Retinal pigment epithelial cell (primary cell): Measurements from ENCODE around the gene XPR1.
A peak's percentile ranks its signal among the peaks of the same experiment; 100 is the strongest.
"Not testable (repeated sequence)": the region's sequence is repeated elsewhere in the genome, so short reads cannot be mapped to it uniquely, and the experiment has no call there.

Source experiments
- DNase-seq: peaks from one replicate; pipeline ENCODE4 v3.0.0-alpha.2; 2010; ENCODE audit warnings: low read depth
- H3K4me3 ChIP-seq: 2 replicates; pipeline ENCODE4 v1.5.1; 2011; ENCODE audit warnings: mild to moderate bottlenecking, low read length, control low read depth, moderate library complexity
- TF ChIP-seq, protein P1 (sequence below): conservative IDR thresholded peaks from 2 replicates; pipeline ENCODE4 v1.5.1; 2011; ENCODE audit warnings: low read depth, low read length, control low read depth, inconsistent platforms

The XPR1 gene

DNA sequence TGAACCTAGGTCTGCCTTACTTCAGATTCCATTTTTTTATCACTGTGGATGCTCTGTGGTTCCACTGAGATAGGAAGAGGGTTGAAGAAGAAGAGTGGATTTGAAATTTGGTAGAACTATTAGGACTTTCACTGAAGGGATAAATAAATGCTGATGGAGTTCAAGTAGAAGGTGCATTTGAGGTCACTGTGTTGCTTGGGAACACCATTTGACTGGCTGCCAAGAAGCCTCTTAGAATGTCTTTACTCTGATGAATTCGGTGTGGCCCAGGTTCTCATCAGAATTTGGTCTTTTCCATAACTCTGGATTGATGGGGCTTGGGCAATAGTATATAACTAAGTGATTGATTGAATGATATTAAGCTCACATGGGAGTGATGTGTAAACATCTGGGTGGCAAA is 11.9 kb downstream of the XPR1 start:
- DNase-seq = peak; percentile 40
- H3K4me3 ChIP-seq = no peak overlapping the region
- TF ChIP-seq, protein P1, sequence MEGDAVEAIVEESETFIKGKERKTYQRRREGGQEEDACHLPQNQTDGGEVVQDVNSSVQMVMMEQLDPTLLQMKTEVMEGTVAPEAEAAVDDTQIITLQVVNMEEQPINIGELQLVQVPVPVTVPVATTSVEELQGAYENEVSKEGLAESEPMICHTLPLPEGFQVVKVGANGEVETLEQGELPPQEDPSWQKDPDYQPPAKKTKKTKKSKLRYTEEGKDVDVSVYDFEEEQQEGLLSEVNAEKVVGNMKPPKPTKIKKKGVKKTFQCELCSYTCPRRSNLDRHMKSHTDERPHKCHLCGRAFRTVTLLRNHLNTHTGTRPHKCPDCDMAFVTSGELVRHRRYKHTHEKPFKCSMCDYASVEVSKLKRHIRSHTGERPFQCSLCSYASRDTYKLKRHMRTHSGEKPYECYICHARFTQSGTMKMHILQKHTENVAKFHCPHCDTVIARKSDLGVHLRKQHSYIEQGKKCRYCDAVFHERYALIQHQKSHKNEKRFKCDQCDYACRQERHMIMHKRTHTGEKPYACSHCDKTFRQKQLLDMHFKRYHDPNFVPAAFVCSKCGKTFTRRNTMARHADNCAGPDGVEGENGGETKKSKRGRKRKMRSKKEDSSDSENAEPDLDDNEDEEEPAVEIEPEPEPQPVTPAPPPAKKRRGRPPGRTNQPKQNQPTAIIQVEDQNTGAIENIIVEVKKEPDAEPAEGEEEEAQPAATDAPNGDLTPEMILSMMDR = no peak

DNA sequence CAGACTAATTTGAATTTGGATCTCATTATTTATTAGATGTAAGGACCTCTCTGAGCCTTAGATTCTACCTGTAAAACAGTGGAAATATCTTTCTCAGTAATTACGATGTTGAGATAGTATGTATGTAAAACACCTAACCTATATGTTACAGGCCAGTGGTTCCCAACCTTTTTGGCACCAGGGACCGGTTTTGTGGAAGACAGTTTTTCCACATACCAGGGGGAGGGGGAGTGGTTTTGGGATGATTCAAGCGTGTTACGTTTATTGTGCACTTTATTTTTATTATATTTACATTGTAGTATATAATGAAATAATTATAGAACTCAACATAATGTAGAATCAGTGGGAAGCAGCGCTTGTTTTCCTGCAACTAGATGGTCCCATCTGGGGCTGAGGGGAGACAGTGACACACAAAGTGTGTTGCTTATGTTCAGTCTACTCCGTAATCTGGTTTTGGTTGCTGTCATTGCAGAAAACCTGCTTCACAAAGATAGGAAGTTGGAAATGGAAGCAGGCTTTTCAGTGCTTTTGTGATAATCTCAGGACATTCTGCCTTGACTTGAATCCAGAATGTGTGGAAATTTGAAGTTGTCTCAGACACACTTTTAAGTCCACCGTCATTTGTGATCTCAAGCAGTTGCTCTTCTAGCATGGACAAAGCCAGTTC is 12.8 kb downstream of the XPR1 start:
- no peak for DNase-seq
- TF ChIP-seq, protein P1 = no peak
- H3K4me3 ChIP-seq = no peak overlapping the region

DNA sequence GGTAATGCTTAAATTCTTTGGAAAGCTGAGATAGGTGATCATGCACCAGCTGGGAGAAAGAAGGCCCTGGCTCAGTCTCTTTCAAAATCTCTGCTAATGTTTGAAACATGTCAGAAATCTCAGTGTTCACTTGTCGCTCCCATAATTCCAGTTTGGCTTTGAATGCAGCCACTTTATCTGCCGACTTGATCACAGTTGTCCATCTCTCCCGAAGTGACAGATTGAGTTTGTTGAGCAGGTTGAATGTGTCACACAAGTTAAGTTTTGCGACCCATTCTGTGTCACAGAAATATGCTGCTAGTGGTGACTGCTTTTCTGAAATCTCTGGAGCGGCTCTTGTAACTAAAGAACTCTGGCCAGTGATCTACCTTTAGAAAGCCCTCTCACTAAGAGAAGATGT is 13.4 kb downstream of the XPR1 start:
- H3K4me3 ChIP-seq, DNase-seq: not testable (repeated sequence)

DNA sequence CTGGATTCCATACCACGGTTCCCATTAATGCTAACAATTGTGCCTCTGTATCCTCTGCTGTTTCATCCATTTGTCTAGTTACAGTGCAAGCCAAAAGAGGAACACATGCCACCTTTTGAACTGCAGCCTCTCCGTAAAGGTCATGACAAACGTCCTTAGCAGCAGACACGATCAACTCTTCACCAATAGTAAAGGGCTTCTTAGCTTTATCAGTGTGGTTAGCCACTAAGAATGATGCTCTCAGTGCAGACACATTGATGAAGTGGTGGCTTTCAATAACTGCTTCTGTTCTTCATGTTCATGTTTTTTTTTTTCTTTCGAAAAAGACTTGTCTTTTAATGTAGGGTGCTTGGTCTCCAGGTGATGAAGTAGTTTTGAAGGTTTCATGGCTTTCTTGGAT is 14.3 kb downstream of the XPR1 start:
- no peak overlapping the region for H3K4me3 ChIP-seq
- TF ChIP-seq, protein P1 = no peak
- DNase-seq = no peak

DNA sequence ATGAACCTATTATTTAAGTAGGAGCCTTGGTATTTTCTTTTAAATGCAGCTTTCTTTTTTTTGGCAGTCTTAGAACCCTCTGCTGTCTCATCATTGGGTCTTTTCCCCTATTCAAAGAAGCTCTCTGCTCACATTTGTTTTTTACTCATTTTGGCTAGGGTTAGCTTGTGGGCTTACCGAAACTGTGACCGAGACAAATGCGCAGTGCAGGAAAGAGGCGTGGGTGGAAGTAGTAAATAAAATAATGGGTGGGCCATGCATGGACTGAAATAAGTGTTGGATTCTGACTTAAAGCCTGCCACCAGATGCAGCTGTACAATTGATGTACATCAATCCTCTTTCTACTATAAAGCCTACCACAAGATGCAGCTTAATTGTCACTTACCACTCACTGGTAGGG is 14.7 kb downstream of the XPR1 start:
- no peak for DNase-seq

DNA sequence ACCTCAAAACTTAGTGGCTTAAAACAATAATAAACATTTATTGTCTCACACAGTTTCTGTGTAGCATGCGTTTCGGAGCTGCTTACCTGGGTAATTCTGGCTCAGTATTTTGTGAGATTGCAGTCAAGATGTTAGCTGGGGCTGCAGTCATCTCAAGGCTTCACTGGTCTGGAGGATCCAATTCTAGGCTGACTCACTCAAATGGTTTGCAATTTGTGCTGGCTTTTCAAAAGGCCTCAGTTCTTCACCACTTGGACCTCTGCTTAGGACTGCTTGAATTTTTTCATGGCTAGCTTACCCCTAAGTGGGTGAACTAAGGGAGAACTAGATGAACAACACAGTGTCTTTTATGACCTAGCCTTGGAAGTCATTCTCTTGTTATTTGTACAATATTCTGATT is 21.0 kb downstream of the XPR1 start:
- no peak overlapping the region for H3K4me3 ChIP-seq
- DNase-seq = no peak
- TF ChIP-seq, protein P1 = no peak

More for the DNA sequence above, 14.7 kb downstream of the XPR1 start:
- H3K4me3 ChIP-seq = no peak overlapping the region
- TF ChIP-seq, protein P1 = no peak

DNA sequence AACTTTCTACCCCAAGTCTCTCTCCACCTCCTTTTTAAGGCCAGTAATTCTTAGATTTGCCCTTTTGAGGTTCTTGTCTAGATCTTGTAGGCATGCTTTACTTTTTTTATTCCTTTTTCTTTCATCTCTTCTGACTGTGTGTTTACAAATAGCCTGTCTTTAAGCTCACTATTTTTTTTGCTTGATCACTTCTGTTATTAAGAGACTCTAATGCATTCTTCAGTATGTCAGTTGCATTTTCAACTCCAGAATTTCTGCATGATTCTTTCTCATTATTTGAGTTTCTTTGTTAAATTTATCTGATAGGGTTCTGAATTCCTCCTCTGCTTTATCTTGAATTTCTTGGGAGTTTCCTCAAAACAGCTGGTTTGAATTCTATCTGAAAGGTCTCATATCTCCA is 30.9 kb downstream of the XPR1 start:
- no peak overlapping the region for H3K4me3 ChIP-seq
- TF ChIP-seq, protein P1 = no peak
- no peak for DNase-seq
